SU-DHL-6 (cell line): Measurements from ENCODE around the gene RAB40B.

Source experiments
- CTCF ChIP-seq: fragments of 200-600 bp; sonication (generic); IDR thresholded peaks from one replicate; pipeline ENCODE4 v1.5.1; 2017; ENCODE audit warnings: antibody characterized with exemption, mild to moderate bottlenecking, low read length, moderate library complexity; ENCODE audit not compliant: insufficient read depth, poor library complexity, severe bottlenecking
- EZH2phosphoT487 ChIP-seq: fragments of 200-600 bp; sonication (generic), shearing (Covaris generic); conservative IDR thresholded peaks from 2 replicates; pipeline ENCODE4 v1.6.1; 2018; ENCODE audit warnings: mild to moderate bottlenecking, antibody characterized with exemption, low read length, moderate library complexity, mixed read lengths

- TF ChIP-seq CTCF (no peak), EZH2phosphoT487 (no peak)
Observed at GRCh38 chr17:82698065-82698973, at the start of gene RAB40B.
